Endothelial cell of umbilical vein (primary cell): ENCODE measurements around the gene DNAH1. TPM values are rescaled to one million over a fixed set of nuclear protein-coding genes. Genes with fewer than 3 reads are reported as not detected.

Experiments used
- BruUV-seq: library from RNA; stranded (reverse); fragments of 400-500 nt; replicated peaks from 2 replicates; lab custom pipeline; 2021; lab: Mats Ljungman, UMichigan
- CTCF ChIA-PET: fragments of 300-600, 350-600 bp; sonication (Branson Sonifier 250); formaldehyde crosslinking; loops from one replicate; lab custom pipeline; 2021; ENCODE audit warnings: antibody characterized with exemption, inconsistent platforms; lab: Charles Lee
- POLR2A ChIA-PET: fragments of 300-600, 350-600 bp; sonication (Branson Sonifier 250); formaldehyde crosslinking; loops from one replicate; lab custom pipeline; 2021; ENCODE audit warnings: antibody characterized with exemption, inconsistent platforms; lab: Charles Lee
- DNase-seq: peaks from one replicate; pipeline ENCODE4 v3.0.0-alpha.2; 2011; ENCODE audit warnings: low read depth, low spot score
- FAIRE-seq: peaks from 2 replicates; lab custom pipeline; 2011; peaks lifted over from hg19 to GRCh38; lab: Jason Lieb, UNC
- H2AFZ ChIP-seq: 2 replicates; pipeline ENCODE4 v1.6.0; 2012; ENCODE audit warnings: low read depth, low read length, control low read depth, inconsistent platforms
- H3K27ac ChIP-seq: 2 replicates; pipeline ENCODE4 v1.5.1; 2011; ENCODE audit warnings: low read depth, mild to moderate bottlenecking, control low read depth, low read length, moderate library complexity; ENCODE audit not compliant: insufficient read depth
- H3K27me3 ChIP-seq, 2 experiments: 2 replicates each; pipeline versions ENCODE4 v1.6.0 to v1.6.1; 2011; ENCODE audit warnings: low read length in 2 of 2, mixed read lengths in 1 of 2; ENCODE audit not compliant: control insufficient read depth in 2 of 2, insufficient read depth in 2 of 2
- H3K36me3 ChIP-seq, 2 experiments: 2 replicates in 1 of 2; 3 replicates in 1 of 2; pipeline ENCODE4 v1.5.1; 2011; ENCODE audit warnings: low read length in 2 of 2, mild to moderate bottlenecking in 1 of 2, moderate library complexity in 1 of 2; ENCODE audit not compliant: control insufficient read depth in 2 of 2, insufficient read depth in 2 of 2; ENCODE audit errors: extremely low read depth in 1 of 2
- H3K4me1 ChIP-seq: 3 replicates; pipeline ENCODE4 v1.5.1; 2011; ENCODE audit warnings: mild to moderate bottlenecking, low read length; ENCODE audit not compliant: control insufficient read depth, insufficient read depth; ENCODE audit errors: extremely low read depth
- H3K4me2 ChIP-seq: 2 replicates; pipeline ENCODE4 v1.6.1; 2011; ENCODE audit warnings: low read length, control low read depth, mixed read lengths; ENCODE audit not compliant: insufficient read depth
- H3K4me3 ChIP-seq, 3 experiments: fragments of 200-600 bp in 1 of 3; sonication (generic), shearing (Covaris generic) in 1 of 3; replicated peaks in 1 of 3; 2 replicates each; pipeline ENCODE4 v1.5.1; 2011 to 2016; ENCODE audit warnings: control low read depth in 3 of 3, low read length in 3 of 3, mild to moderate bottlenecking in 2 of 3, inconsistent platforms in 1 of 3, low read depth in 1 of 3, moderate library complexity in 1 of 3; ENCODE audit not compliant: insufficient read depth in 1 of 3
- H3K79me2 ChIP-seq: 2 replicates; pipeline ENCODE4 v1.6.0; 2012; ENCODE audit warnings: low read length, inconsistent platforms; ENCODE audit not compliant: control insufficient read depth, insufficient read depth
- H3K9ac ChIP-seq: replicated peaks from 2 replicates; pipeline ENCODE3; 2011; ENCODE audit warnings: low read length, control low read depth; ENCODE audit not compliant: insufficient read depth; ENCODE audit errors: extremely low read depth
- H3K9me1 ChIP-seq: replicated peaks from 3 replicates; pipeline ENCODE4 v1.6.0; 2011; ENCODE audit warnings: mild to moderate bottlenecking, low read length; ENCODE audit not compliant: control insufficient read depth, insufficient read depth; ENCODE audit errors: extremely low read depth
- H3K9me3 ChIP-seq: replicated peaks from 2 replicates; pipeline ENCODE4 v1.5.1; 2012; ENCODE audit warnings: low read length, inconsistent platforms; ENCODE audit not compliant: control insufficient read depth, insufficient read depth
- H4K20me1 ChIP-seq: replicated peaks from 2 replicates; pipeline ENCODE3; 2011; ENCODE audit warnings: mild to moderate bottlenecking, low read length; ENCODE audit not compliant: control insufficient read depth, insufficient read depth; ENCODE audit errors: extremely low read depth
- CTCF ChIP-seq, 2 donors: IDR thresholded peaks; 1 replicate in 1 of 2; 2 replicates in 1 of 2; pipeline ENCODE4 v1.5.1; 2011; ENCODE audit warnings: low read length in 2 of 2, mild to moderate bottlenecking in 2 of 2, moderate library complexity in 2 of 2, control low read depth in 1 of 2, inconsistent platforms in 1 of 2, low read depth in 1 of 2; ENCODE audit not compliant: insufficient read depth in 1 of 2; ENCODE audit errors: extremely low read depth in 1 of 2
- EZH2 ChIP-seq: IDR thresholded peaks from 2 replicates; pipeline ENCODE4 v1.6.1; 2012; ENCODE audit warnings: borderline replicate concordance, low read depth, mild to moderate bottlenecking, moderate library complexity, low read length, inconsistent platforms; ENCODE audit not compliant: severe bottlenecking
- FOS ChIP-seq: IDR thresholded peaks from 2 replicates; pipeline ENCODE4 v1.6.1; 2011; ENCODE audit warnings: mild to moderate bottlenecking, low read length, moderate library complexity, borderline replicate concordance; ENCODE audit not compliant: insufficient read depth
- GATA2 ChIP-seq: IDR thresholded peaks from 2 replicates; pipeline ENCODE4 v1.7.0; 2011; ENCODE audit warnings: low read depth, mild to moderate bottlenecking, moderate library complexity, mixed read lengths, low read length; ENCODE audit not compliant: insufficient read length, insufficient read depth
- JUN ChIP-seq: IDR thresholded peaks from 2 replicates; pipeline ENCODE4 v1.6.1; 2011; ENCODE audit warnings: borderline replicate concordance, low read depth; ENCODE audit not compliant: insufficient read length, insufficient read depth
- MAX ChIP-seq: IDR thresholded peaks from 2 replicates; pipeline ENCODE4 v1.6.1; 2011; ENCODE audit not compliant: insufficient read depth, insufficient read length
- MYC ChIP-seq: IDR thresholded peaks from one replicate; pipeline ENCODE4 v1.6.1; 2011; ENCODE audit warnings: mild to moderate bottlenecking, low read depth, low read length
- POLR2A ChIP-seq: IDR thresholded peaks from 2 replicates; pipeline ENCODE4 v1.6.1; 2012; ENCODE audit warnings: low read depth, mild to moderate bottlenecking, control low read depth, low read length
- POLR2AphosphoS5 ChIP-seq: IDR thresholded peaks from 2 replicates; pipeline ENCODE4 v1.6.1; 2012; ENCODE audit warnings: low read depth, mild to moderate bottlenecking, control low read depth, low read length, moderate library complexity; ENCODE audit not compliant: insufficient read depth
- dilution Hi-C: fragments of 300-500 bp; cut with MboI; formaldehyde crosslinking; loops from one replicate; pipeline ENCODE4 v1.15.0; 2019; ENCODE audit warnings: low sequenced_read_pairs; ENCODE audit not compliant: extremely low pct_ligation_motif_present
- intact Hi-C: fragments of 100-400 bp; cut with micrococcal nuclease; formaldehyde crosslinking; loops from one replicate; pipeline ENCODE4 v1.10.0; 2022
- polyA plus RNA-seq, 4 experiments: library from polyadenylated mRNA; depleted of rRNA in 3 of 4; stranded (reverse) in 3 of 4; unstranded in 1 of 4; fragments of >200 nt; gene quantifications; 2 replicates each; pipeline versions ENCODE4 v1.2.1 to v1.2.3, GENCODE V29; 2011 to 2012; ENCODE audit warnings: missing spikeins in 1 of 4
- total RNA-seq: library from RNA; stranded (reverse); gene quantifications from 2 replicates; pipeline ENCODE4 v1.2.3, GENCODE V29; 2021

The DNAH1 gene
- total and polyA plus RNA-seq, 2 donors (not counting 3 experiments of a cell fraction or from before 2014, with no cell fraction given), result 5.8 to 6.0 TPM

DNA sequence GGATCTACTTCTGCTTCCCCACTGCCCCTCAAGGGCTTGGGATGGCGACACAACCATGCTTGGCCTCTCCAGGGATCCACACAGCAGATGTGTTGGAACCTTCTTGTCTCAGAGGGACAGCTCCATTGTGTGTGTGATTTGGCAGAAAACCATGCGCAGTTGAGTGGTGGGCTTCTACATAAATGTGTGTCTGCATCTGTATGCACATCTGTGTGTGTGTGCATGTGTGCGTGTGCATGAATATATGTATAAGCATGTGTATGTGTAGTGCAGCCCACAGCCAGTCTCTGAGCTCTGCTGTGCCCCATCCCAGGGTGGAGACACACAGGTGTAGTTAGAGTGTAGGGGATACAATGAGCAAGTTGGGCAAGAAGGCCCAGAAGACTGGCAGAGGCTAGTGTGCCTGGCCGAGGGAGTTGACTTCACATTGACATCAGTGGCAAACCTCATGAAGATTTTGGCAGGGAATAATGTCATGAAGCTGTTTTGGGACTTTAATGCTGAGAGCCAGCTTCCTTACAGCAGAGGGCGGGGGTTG lies 20.4 kb upstream of the DNAH1 start:
- Histone ChIP-seq H3K4me2 (no peak overlapping the region), H3K9me1 (no peaks in the 10 kb centered on the region), H3K9me3 (no peaks in the 10 kb centered on the region), H3K27me3 (no peaks in the 10 kb centered on the region), H3K9ac (no peak overlapping the region), H4K20me1 (no peaks in the 10 kb centered on the region), H3K79me2 (no peaks in the 10 kb centered on the region), H3K36me3 (peaks cover 0 to 25% of the 10 kb centered on the region in 2 experiments), H3K27ac (no peak overlapping the region), H3K4me3 (no peak overlapping the region), H3K4me1 (peaks cover 15% of the 10 kb centered on the region), H2AFZ (no peak overlapping the region)
- POLR2A ChIA-PET, result no interaction called here
- BruUV-seq, result no TSS peak
- FAIRE-seq (no peak), DNase-seq (no peak)
- dilution Hi-C loops, result no loop called here
- intact Hi-C loops, result no loop called here
- CTCF ChIA-PET, result interaction anchor here (1.1 to 7.1 kb wide), 2 partner anchors 14 to 42 kb away, joined by 4 to 74 read pairs; no protein-coding TSS in a partner anchor
- no peak for TF ChIP-seq JUN
- TF ChIP-seq POLR2A, result no peak
- TF ChIP-seq EZH2, result no peak
- TF ChIP-seq CTCF (IDR thresholded peaks at IDR 0.05; ENCODE audit: extremely low read depth in 1 of 2, insufficient read depth in 1 of 2, low read depth in 1 of 2, low read length in 2 of 2), result no peak
- no peak for TF ChIP-seq GATA2
- no peak for TF ChIP-seq POLR2AphosphoS5
- no peak for TF ChIP-seq MAX
- no peak for TF ChIP-seq MYC
- TF ChIP-seq FOS, result no peak
